Measurements from ENCODE around the gene HPSE2.
"Not testable (repeated sequence)": the region's sequence is repeated elsewhere in the genome, so short reads cannot be mapped to it uniquely, and the experiment has no call there.

Gene HPSE2

GRCh38 chr10:98608411-98608810 is 627.2 kb downstream of the HPSE2 start:
- DNase-seq, result peak; percentile 12

- DNase-seq, result no peak
These were observed 633.4 kb downstream of the HPSE2 start for GRCh38 chr10:98602224-98602623.

- DNase-seq, result no peak
These were observed 636.5 kb downstream of the HPSE2 start for GRCh38 chr10:98599032-98599610.

- no peak for DNase-seq
These were observed 639.2 kb downstream of the HPSE2 start for GRCh38 chr10:98596404-98596803.

- no peak for DNase-seq
These were observed 646.0 kb downstream of the HPSE2 start for GRCh38 chr10:98589691-98590090.

GRCh38 chr10:98589007-98589406 is 646.6 kb downstream of the HPSE2 start:
- DNase-seq, result no peak

- no peak for DNase-seq
These were observed 648.4 kb downstream of the HPSE2 start for GRCh38 chr10:98587156-98587837.

- DNase-seq, result no peak
These were observed 649.6 kb downstream of the HPSE2 start for GRCh38 chr10:98586096-98586495.

- peak; percentile 19 for DNase-seq
These were observed 653.3 kb downstream of the HPSE2 start for GRCh38 chr10:98582363-98582762.

GRCh38 chr10:98577578-98577977 is 658.1 kb downstream of the HPSE2 start:
- DNase-seq, result no peak

GRCh38 chr10:98577168-98577567 is 658.5 kb downstream of the HPSE2 start:
- no peak for DNase-seq

- no peak for DNase-seq
These were observed 659.6 kb downstream of the HPSE2 start for GRCh38 chr10:98576096-98576495.

- no peak for DNase-seq
These were observed 663.1 kb downstream of the HPSE2 start for GRCh38 chr10:98572594-98572993.

- no peak for DNase-seq
These were observed 664.8 kb downstream of the HPSE2 start for GRCh38 chr10:98570834-98571233.

- peak; percentile 18 for DNase-seq
These were observed 665.8 kb downstream of the HPSE2 start for GRCh38 chr10:98569853-98570252.

- DNase-seq, result no peak
These were observed 667.1 kb downstream of the HPSE2 start for GRCh38 chr10:98568551-98568950.

- no peak for DNase-seq
These were observed 668.1 kb downstream of the HPSE2 start for GRCh38 chr10:98567391-98568133.

GRCh38 chr10:98563811-98564210 is 671.8 kb downstream of the HPSE2 start:
- DNase-seq, result no peak

- DNase-seq, result no peak
These were observed 675.1 kb downstream of the HPSE2 start for GRCh38 chr10:98560565-98560964.

GRCh38 chr10:98556061-98556460 is 679.6 kb downstream of the HPSE2 start:
- DNase-seq, result no peak

- DNase-seq, result peak; percentile 98
These were observed 680.5 kb downstream of the HPSE2 start for GRCh38 chr10:98555021-98555619.

- DNase-seq, result not testable (repeated sequence)
These were observed 694.1 kb downstream of the HPSE2 start for GRCh38 chr10:98541561-98541960.

GRCh38 chr10:98539578-98539977 is 696.1 kb downstream of the HPSE2 start:
- no peak for DNase-seq

GRCh38 chr10:98538472-98538871 is 697.2 kb downstream of the HPSE2 start:
- peak; percentile 8 for DNase-seq

Measured in NCI-H69 (cell line).